BJ (cell line): Measurements from ENCODE around the gene TNS1. TPM values are rescaled to one million over a fixed set of nuclear protein-coding genes. Genes with fewer than 3 reads are reported as not detected.

Experiments
- CTCF ChIA-PET: fragments of 350-600 bp; formaldehyde crosslinking; extraction: SDS; loops from one replicate; lab custom pipeline; 2021; ENCODE audit warnings: antibody characterized with exemption, inconsistent platforms; lab: Yijun Ruan, JAX
- POLR2A ChIA-PET: fragments of 300-600 bp; sonication (Branson Sonifier 250); formaldehyde crosslinking; extraction: SDS; loops from one replicate; lab custom pipeline; 2021; ENCODE audit warnings: antibody characterized with exemption; lab: Charles Lee
- DNase-seq: peaks from one replicate; pipeline ENCODE4 v3.0.0-alpha.2; 2011; ENCODE audit warnings: low read depth
- H3K27me3 ChIP-seq: 2 replicates; pipeline ENCODE4 v1.6.0; 2011; ENCODE audit warnings: low read length; ENCODE audit not compliant: control insufficient read depth, insufficient read depth
- H3K36me3 ChIP-seq: 2 replicates; pipeline ENCODE4 v1.5.1; 2011; ENCODE audit warnings: low read length; ENCODE audit not compliant: control insufficient read depth, insufficient read depth
- H3K4me3 ChIP-seq: 2 replicates; pipeline ENCODE4 v1.5.1; 2011; ENCODE audit warnings: low read depth, mild to moderate bottlenecking, control low read depth, low read length
- CTCF ChIP-seq: IDR thresholded peaks from 2 replicates; pipeline ENCODE4 v1.5.1; 2011; ENCODE audit warnings: low read depth, mild to moderate bottlenecking, control low read depth, inconsistent platforms, low read length, moderate library complexity; ENCODE audit not compliant: insufficient read depth
- polyA plus RNA-seq: library from polyadenylated mRNA; depleted of rRNA; stranded (reverse); fragments of >200 nt; gene quantifications from 2 replicates; pipeline ENCODE4 v1.2.3, GENCODE V29; 2011

Gene TNS1
- polyA plus RNA-seq, 1 experiment = 35.6 TPM

GRCh38 chr2:217913436-217913835 is 89.4 kb downstream of the TNS1 start:
- TF ChIP-seq CTCF = no peak
- Histone ChIP-seq H3K4me3 (no peak overlapping the region), H3K36me3 (peaks cover 16% of the 10 kb centered on the region), H3K27me3 (no peaks in the 10 kb centered on the region)
- no peak for DNase-seq
- POLR2A ChIA-PET = no interaction called here
- CTCF ChIA-PET = interaction anchor here (1.8 kb wide), 1 partner anchor 23 kb away, joined by 5 read pairs; no protein-coding TSS in a partner anchor

GRCh38 chr2:217912098-217913024 is 90.4 kb downstream of the TNS1 start:
- no peak overlapping the region for H3K4me3 ChIP-seq
- peaks cover 12% of the 10 kb centered on the region for H3K36me3 ChIP-seq
- H3K27me3 ChIP-seq = no peaks in the 10 kb centered on the region
- ChIA-PET POLR2A (no interaction called here), CTCF (interaction anchor here (4.6 kb wide), 1 partner anchor 12 kb away, joined by 29 read pairs; no protein-coding TSS in a partner anchor)
- no peak for TF ChIP-seq CTCF
- DNase-seq = no peak

DNA sequence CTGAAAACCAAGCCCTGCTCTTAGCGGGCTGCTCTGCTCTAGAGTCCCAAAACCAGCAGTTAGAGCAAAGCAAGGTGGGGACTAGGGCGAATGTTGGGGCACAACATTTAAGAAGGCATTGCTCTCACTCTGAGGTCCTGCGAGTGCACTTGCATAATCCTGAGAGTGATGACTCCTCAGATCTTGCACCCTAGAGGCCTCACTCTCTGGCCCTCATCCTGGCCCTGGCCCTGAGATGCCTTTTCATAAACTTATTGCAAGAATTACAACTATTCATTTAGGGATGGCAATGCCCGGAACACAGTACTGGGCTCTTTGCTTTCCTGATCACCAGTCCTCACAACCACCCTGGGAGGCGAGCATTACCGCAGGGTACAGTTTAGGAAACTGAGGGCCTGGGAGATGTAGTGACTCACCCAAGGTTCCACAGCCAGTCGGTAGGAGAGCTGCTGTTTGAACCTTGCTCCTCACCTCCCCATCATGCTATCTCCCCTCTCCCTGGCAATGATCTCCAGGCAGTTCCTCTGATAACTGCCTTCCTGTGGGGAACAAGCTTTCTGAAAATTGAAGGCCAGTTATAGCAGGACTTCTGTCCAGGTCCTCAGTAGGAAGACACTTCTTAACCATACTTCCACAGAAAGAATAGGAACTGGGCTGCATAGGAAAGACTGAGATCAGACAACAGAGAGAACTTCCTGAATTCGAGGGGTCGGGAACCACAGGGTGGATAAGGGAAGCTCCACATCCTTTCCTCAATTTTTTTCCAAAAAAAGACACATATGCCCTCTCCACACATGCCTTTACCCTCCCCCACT is 91.3 kb downstream of the TNS1 start:
- POLR2A ChIA-PET = no interaction called here

DNA sequence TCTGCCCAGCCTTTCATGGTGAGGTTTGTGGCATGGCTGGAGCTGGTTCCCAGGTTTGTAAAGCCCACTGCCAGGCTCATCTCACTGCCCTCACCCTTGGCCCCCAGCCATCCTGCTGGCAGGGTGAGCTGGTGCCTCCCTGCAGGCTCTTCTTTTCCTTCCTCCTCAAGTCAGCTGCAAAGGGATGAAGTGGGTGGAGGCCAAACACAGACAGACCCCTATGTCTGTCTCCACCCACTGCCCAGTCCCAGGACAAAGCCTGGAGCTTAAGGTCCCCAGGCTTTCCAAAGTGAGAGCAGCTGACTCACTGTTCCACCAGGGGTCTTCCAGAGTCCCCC is 92.0 kb downstream of the TNS1 start:
- ChIA-PET CTCF (interaction anchor here (0.6 to 4.6 kb wide), 4 partner anchors 10 to 120 kb away, joined by 3 to 29 read pairs (median 3); no protein-coding TSS in a partner anchor), POLR2A (no interaction called here)
- no peak for TF ChIP-seq CTCF
- no peak for DNase-seq
- Histone ChIP-seq H3K27me3 (no peaks in the 10 kb centered on the region), H3K36me3 (peaks cover 12% of the 10 kb centered on the region), H3K4me3 (no peak overlapping the region)

More for the DNA sequence above, 91.3 kb downstream of the TNS1 start:
- no peaks in the 10 kb centered on the region for H3K27me3 ChIP-seq
- CTCF ChIA-PET = interaction anchor here (0.6 to 4.6 kb wide), 3 partner anchors 11 to 121 kb away, joined by 3 to 29 read pairs (median 3); no protein-coding TSS in a partner anchor
- H3K36me3 ChIP-seq = peaks cover 12% of the 10 kb centered on the region
- no peak overlapping the region for H3K4me3 ChIP-seq
- DNase-seq = no peak
- no peak for TF ChIP-seq CTCF
